WERI-Rb-1 (cell line): ENCODE data around the gene PIK3R6.
"Not testable (repeated sequence)": the region's sequence is repeated elsewhere in the genome, so short reads cannot be mapped to it uniquely, and the experiment has no call there.

Experiments
- DNase-seq: peaks from one replicate; pipeline ENCODE4 v3.0.0-alpha.2; 2020
- H3K27ac ChIP-seq: fragments of 250-450 bp; sonication (Bioruptor Pico); 2 replicates; pipeline ENCODE4 v1.5.1; 2020; ENCODE audit warnings: mild to moderate bottlenecking, moderate library complexity
- H3K27me3 ChIP-seq: fragments of 250-450 bp; sonication (Bioruptor Pico); 2 replicates; pipeline ENCODE4 v1.5.1; 2021; ENCODE audit warnings: mild to moderate bottlenecking, low read depth, moderate library complexity; ENCODE audit not compliant: insufficient read depth, severe bottlenecking
- H3K36me3 ChIP-seq: fragments of 250-450 bp; sonication (Bioruptor Pico); 2 replicates; pipeline ENCODE4 v1.5.1; 2020; ENCODE audit warnings: mild to moderate bottlenecking, moderate library complexity
- H3K4me3 ChIP-seq: 2 replicates; pipeline ENCODE4 v1.5.1; 2011; ENCODE audit warnings: low read depth, mild to moderate bottlenecking, control low read depth, low read length
- H3K9me3 ChIP-seq: fragments of 250-450 bp; sonication (Bioruptor Pico); 2 replicates; pipeline ENCODE4 v1.5.1; 2021; ENCODE audit warnings: mild to moderate bottlenecking, moderate library complexity; ENCODE audit not compliant: severe bottlenecking
- CTCF ChIP-seq: IDR thresholded peaks from 2 replicates; pipeline ENCODE4 v1.5.1; 2011; ENCODE audit warnings: low read depth, mild to moderate bottlenecking, control low read depth, inconsistent platforms, low read length

The PIK3R6 gene

GRCh38 chr17:8887834-8888703 is 20.6 kb upstream of the PIK3R6 start:
- Histone ChIP-seq H3K9me3 (no peaks in the 10 kb centered on the region), H3K27ac (peak overlapping the region; percentile 51), H3K36me3 (no peaks in the 10 kb centered on the region), H3K4me3 (no peak overlapping the region), H3K27me3 (no peaks in the 10 kb centered on the region)
- DNase-seq: peak; percentile 94
- peak; percentile 87 for TF ChIP-seq CTCF

GRCh38 chr17:8887301-8887700 is 19.8 kb upstream of the PIK3R6 start:
- no peak overlapping the region for H3K4me3 ChIP-seq
- no peak for DNase-seq
- H3K36me3 ChIP-seq: no peaks in the 10 kb centered on the region
- no peak overlapping the region for H3K27ac ChIP-seq
- no peak for TF ChIP-seq CTCF
- H3K27me3 ChIP-seq: no peaks in the 10 kb centered on the region
- no peaks in the 10 kb centered on the region for H3K9me3 ChIP-seq

GRCh38 chr17:8885967-8886684 is 18.7 kb upstream of the PIK3R6 start:
- H3K9me3 ChIP-seq: no peaks in the 10 kb centered on the region
- H3K36me3 ChIP-seq: no peaks in the 10 kb centered on the region
- H3K27ac ChIP-seq: no peak overlapping the region
- DNase-seq: no peak
- H3K27me3 ChIP-seq: no peaks in the 10 kb centered on the region
- no peak overlapping the region for H3K4me3 ChIP-seq
- no peak for TF ChIP-seq CTCF

GRCh38 chr17:8885163-8885966 is 17.9 kb upstream of the PIK3R6 start:
- not testable (repeated sequence) for H3K27ac ChIP-seq, H3K9me3 ChIP-seq, H3K36me3 ChIP-seq, H3K4me3 ChIP-seq, H3K27me3 ChIP-seq
- peak; percentile 39 for DNase-seq

GRCh38 chr17:8884336-8884990 is 17.0 kb upstream of the PIK3R6 start:
- DNase-seq: no peak
- H3K4me3 ChIP-seq: no peak overlapping the region
- no peaks in the 10 kb centered on the region for H3K27me3 ChIP-seq
- H3K27ac ChIP-seq: no peak overlapping the region
- TF ChIP-seq CTCF: no peak
- H3K9me3 ChIP-seq: no peaks in the 10 kb centered on the region
- no peaks in the 10 kb centered on the region for H3K36me3 ChIP-seq
